HG02571 (cell line): ENCODE results near the gene LYVE1.

Experiments used
- ATAC-seq: cut with Tn5 transposase; IDR thresholded peaks from one replicate; pipeline ENCODE4 v1.9.1; 2021; ENCODE audit warnings: mild to moderate bottlenecking, moderate library complexity; ENCODE audit not compliant: unreplicated experiment

LYVE1 gene

GRCh38 chr11:10561043-10561818 lies 7.2 kb downstream of the LYVE1 start:
- ATAC-seq: no peak

- ATAC-seq: no peak
These were observed 10.2 kb downstream of the LYVE1 start for GRCh38 chr11:10558288-10558687.

GRCh38 chr11:10556590-10556989 lies 11.9 kb downstream of the LYVE1 start:
- no peak for ATAC-seq

- ATAC-seq: no peak
These were observed 16.6 kb downstream of the LYVE1 start for GRCh38 chr11:10551845-10552352.

GRCh38 chr11:10551290-10551592 lies 17.2 kb downstream of the LYVE1 start:
- ATAC-seq: no peak

- ATAC-seq: no peak
These were observed 17.8 kb downstream of the LYVE1 start for GRCh38 chr11:10550503-10551289.

GRCh38 chr11:10544491-10545465 lies 23.7 kb downstream of the LYVE1 start:
- ATAC-seq: no peak

GRCh38 chr11:10543782-10544181 lies 24.7 kb downstream of the LYVE1 start:
- no peak for ATAC-seq

- ATAC-seq: no peak
These were observed 25.7 kb downstream of the LYVE1 start for GRCh38 chr11:10542776-10543175.

- no peak for ATAC-seq
These were observed 26.9 kb downstream of the LYVE1 start for GRCh38 chr11:10541561-10541930.

GRCh38 chr11:10540915-10541560 lies 27.4 kb downstream of the LYVE1 start, which contains the start of gene RNF141:
RNF141 (minus strand) TSS chr11:10541187; CDS start chr11:10534158, 7,029 bp downstream.
- peak; percentile 96 for ATAC-seq

- ATAC-seq: peak; percentile 26
These were observed 27.9 kb downstream of the LYVE1 start for GRCh38 chr11:10540546-10540914.

GRCh38 chr11:10539339-10539738 lies 29.1 kb downstream of the LYVE1 start:
- no peak for ATAC-seq

- no peak for ATAC-seq
These were observed 29.5 kb downstream of the LYVE1 start for GRCh38 chr11:10538924-10539323.

GRCh38 chr11:10537600-10537999 lies 30.9 kb downstream of the LYVE1 start:
- ATAC-seq: no peak

- no peak for ATAC-seq
These were observed 34.1 kb downstream of the LYVE1 start for GRCh38 chr11:10534316-10534715.

- ATAC-seq: no peak
These were observed 35.1 kb downstream of the LYVE1 start for GRCh38 chr11:10533323-10533722.

- no peak for ATAC-seq
These were observed 35.9 kb downstream of the LYVE1 start for GRCh38 chr11:10532526-10532925.

- ATAC-seq: no peak
These were observed 39.2 kb downstream of the LYVE1 start for GRCh38 chr11:10529279-10529678.

GRCh38 chr11:10528121-10528520 lies 40.3 kb downstream of the LYVE1 start:
- ATAC-seq: no peak
